Stimulated activated CD8-positive, alpha-beta memory T cell treated with anti-CD3 and anti-CD28 coated beads, Interleukin-7, amount 100 ng/mL, for 1 hour (primary cell): ENCODE data around the gene JHY.

Source experiments
- DNase-seq, 2 donors: peaks; one replicate each; pipeline ENCODE4 v3.0.0-alpha.2; 2020; ENCODE audit warnings: low read depth in 2 of 2

Gene JHY

DNA sequence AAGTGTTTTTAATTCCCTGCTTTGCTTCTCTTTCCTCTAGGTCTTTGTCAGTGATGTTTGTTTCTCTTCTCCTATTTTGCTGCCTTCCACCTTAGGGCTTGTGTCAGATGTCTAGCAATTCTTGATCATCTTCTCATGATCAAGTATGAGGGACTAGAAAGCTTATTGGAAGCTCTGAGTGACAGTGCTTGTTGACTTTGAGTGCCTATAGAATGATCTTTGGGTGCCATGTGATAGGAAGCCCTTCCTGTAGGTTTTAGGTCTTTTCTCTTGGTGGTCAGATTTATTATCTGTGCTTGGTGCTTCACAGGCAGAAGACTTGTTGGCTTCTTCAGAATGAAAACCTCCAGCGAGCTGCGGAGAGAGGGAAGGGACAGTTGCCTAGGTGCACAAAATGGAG is 56.0 kb downstream of the JHY start:
- DNase-seq = no peak

DNA sequence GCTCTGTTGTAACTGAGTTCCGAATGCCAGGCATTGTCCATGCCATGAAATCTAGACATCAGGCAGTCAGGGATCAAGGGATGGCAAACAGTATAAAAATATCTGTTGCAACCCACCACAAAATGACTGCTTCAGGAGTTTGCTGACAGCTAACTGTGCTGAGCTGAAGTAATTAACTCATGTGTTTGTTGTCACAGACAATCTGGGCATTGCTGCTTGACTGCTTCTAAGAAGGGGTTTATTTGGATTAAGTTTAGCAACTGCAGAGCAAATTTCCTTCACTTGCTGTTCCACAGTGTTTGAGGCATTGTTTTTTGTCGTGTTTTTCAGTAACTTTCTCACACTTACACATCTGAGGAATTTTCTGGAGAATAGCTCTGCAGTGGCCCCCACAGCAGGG is 68.7 kb downstream of the JHY start:
- no peak for DNase-seq

- DNase-seq = no peak
These were observed 71.9 kb downstream of the JHY start for GRCh38 chr11:122954455-122954854.

DNA sequence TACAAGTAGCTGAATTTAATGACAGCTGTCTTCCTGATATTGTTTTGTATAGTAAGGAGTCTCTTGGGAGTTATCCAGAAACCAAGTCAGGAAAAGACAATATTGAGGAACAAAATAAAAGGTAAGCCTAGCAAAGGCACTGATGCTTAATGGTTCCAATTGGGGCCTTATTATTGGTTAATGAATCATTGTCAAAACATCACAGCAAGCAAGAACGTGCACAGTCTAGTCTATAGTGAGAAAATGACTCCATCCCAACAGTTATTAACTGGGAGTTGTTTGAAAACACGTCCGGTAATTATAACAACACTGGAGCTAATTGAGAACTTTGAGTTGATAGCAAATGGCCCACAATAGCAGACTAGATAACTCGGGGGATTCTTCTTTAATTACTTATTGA is 81.4 kb downstream of the JHY start:
- DNase-seq = no peak

GRCh38 chr11:122976061-122976733 is 93.6 kb downstream of the JHY start:
- no peak for DNase-seq

GRCh38 chr11:122976734-122977469 is 94.3 kb downstream of the JHY start:
- no peak for DNase-seq

DNA sequence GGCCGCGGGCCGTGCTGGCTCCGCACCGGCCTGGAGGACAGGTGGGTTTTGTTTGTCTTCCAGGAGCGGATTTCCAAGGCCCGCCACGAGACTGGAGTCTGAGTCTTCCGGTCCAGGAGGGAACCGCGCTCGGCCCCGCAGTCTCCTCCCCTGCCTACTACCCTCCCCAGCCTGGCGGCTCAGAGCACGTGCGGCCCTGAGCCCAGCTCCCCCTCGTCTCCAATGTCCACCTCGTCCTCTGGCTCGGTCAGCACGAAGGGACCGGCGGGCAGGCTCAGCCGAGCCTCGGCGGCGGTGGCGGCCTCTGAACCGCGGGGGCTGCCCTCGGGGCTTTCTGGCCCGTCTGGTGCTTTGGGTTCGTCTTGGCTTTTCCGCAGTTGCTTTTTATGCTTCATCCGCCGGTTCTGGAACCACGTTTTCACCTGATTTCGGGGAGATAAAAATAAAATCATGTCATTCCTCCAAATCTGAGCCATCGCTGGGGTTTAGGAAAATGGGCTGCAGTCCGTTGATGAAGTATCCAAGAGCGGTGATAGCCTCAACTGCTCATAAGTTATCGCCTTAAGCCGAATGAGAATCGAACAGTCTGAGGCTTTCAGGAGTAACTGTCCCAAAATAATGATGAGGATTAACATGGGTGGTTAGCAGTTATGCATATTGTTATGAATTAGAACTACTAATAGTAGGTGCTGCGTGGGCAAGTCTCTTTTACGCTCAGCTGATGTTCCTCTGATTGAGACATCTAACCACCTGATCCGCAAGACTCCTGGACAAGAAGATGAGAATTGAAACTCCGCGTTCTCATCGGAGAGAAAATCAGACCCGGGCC is 95.1 kb downstream of the JHY start:
- no peak for DNase-seq

DNA sequence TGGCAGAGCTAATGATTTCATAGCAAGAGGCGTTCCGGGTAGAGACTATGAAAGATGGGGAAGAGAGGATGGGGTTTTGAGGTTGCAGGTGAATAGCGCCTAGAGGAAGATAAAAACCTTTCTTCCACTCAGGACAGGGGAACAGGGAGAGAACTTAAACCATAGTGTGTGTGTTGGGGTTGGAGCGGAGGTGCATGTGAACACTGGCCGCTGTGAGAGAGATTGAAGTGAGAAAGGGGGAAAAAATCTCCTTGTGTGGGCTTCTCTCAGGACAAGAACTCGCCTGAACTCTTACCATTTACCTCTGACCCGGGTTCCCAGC is 95.7 kb downstream of the JHY start:
- no peak for DNase-seq

- no peak for DNase-seq
These were observed 96.7 kb downstream of the JHY start for GRCh38 chr11:122979103-122979814.

DNA sequence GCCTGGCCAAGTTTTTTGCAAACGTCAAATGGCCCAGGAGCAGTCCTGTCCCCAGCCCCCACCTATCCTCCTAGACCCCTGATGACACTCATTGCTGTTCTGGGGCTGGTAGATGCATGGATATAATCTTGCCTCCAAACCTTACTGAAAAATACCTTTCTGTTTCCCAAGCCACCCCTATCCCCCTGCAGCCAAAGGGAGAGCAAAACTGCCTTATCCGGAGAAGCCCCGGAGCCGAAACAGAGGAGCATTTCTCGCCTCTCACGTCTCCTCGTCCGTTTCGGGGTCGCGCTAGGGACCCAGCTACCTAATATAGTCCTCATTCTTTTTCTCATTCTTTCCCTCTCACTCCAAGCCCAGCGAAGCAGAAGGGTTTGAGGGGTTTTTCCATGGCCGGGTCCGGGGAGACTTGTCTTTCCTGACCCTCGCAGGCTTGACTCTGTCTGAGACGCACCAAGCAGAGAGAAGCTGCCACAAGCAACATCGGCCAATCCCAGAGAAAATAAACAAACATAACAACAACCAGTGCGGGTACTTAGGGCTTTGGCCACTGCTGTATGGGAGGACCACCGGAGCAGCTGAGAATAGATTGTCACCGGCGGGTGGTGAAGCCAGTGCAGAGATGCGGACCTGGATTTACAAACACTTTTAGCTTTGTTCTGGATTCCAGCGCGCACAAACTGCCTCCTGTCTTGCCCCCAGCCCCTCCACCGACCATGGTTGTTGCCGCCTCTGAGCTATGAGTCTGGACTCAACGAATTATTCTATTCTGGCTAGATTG is 97.4 kb downstream of the JHY start:
- no peak for DNase-seq

DNA sequence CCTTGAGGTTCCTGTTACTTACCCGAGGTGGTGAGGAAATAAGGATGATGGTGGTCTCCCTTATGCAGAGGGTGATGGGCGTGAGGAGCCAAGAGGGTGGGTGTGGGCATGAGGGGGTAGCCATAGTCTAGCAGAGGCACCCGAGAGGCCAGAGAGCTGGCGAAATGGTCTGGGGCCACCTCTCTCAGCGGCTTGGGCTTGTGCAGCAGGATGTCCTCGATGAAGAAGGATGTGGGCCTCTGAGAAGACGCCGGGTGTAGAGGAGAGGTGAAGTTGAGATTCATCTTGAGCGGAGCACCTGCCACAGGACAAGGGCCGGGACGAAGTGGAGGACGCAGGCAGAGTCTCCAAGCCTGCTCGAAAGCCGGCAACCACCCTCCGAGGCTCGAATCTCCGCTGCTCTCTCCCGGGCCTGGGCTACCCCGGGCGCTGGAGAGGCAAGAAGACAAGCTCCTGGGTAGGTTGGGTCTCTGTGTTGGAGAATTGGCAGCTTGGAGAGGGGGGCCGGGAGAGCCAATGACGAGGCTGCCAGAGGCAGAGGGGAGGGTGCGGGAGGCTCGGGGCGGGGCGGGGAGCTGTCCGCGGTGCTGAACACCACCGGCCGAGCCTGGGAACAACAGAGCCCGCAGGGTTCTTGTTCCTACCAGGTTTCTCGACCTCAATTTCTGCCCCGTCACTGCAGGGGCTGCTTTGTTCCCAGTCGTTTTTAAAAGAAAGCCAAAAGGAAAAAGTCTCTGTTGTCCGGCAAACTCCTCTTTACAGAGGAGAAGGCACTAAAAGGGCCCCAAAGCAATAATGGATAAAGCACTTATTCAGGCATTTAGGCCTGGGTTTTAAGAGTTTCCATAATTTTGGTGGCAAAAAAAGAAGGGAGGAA is 99.1 kb downstream of the JHY start, which contains the start of gene BSX:
BSX (minus strand) TSS at position 447 of the 877 bp plus-strand sequence; CDS start at position 284, 163 bp downstream.
- DNase-seq = peak in 1 of 2 donors; percentile 5

GRCh38 chr11:122983438-122984185 is 101.1 kb downstream of the JHY start:
- DNase-seq = no peak

DNA sequence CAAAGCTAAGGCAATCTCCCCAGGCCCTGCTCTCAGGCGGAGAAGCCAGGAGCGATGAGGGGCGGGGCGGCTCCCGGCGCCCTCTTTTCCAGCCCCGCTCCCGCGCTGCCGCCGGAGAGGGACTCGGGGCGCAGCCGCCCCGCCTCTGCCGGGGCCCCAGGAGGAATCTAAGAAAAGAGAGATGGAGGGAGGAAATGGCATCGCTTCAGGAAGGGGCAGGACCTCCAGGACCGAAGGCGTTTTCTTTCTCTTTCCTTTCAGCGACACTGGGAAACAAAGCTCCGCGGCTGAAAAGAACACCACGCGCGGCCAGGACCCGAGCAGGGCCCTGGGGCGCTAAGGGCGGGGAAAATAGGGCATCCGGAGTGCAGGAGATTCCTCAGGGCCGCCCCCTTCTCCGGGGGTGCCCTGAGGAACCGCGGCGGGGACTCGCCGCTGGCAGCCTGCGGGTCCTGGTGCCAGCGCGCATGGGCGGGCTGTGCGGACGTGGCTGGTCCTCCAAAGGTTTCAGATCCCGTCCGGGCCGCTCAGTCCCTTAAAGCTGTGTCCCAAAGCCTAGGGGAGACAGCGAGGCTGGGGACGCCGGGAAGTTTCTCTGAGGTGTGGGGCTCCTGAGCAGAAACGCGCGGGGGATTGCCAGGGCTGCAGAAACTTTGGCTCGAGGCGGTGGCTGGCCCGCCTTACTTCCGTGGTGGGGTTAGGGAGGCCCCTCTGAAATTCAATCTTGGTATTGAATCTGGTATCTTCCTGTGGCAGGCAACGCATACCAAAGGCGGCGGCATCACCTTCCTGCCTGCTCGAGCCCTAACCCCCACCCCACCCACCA is 101.8 kb downstream of the JHY start:
- DNase-seq = no peak

DNA sequence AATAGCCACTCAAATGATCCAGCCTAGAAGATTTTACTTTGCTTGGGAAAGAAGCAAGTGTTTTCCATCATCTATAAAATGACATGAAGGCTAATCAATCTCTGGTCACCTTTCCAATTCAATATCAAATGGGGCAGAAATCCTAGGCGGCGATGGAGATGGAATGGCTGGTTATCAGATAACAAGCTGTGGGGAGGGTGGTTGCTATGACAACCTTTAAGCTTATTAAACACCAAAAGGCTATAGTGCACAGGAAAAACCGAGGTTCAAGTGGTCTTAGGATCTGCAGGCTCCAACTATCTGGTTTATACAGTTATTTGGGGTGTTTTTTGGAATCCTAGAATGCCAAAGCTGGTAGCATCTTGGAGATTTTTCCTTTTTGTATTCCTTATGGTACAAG is 113.0 kb downstream of the JHY start:
- no peak for DNase-seq

DNA sequence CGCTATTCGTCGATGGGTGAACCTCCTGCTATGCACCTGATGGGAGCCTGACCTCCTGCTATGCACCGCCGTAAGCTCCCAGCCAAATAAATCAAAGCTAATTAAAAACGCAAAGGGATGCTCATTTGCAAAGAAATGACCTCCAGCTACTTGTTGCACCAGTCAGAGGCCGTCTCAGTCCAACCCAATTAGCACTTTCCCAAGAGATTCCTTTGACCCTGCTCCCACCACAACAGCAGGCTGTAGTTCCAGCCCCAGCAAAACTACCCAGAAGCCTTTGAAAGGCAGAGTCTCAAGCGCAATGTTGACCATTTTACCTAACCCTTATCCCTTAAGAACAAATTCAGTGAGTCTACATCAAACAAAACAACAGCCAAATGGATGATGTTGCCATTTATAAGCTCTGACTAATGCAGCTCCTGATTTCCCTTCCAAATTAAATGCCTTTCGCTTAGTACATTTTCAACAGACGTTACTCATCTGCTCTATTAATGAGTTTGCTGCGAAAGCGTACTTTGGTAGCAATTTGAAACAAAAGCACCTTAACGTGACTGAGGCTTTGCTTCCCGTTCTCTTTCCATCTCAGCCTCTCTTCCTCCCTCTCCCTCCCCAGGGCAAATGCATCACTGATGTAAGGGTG is 116.3 kb downstream of the JHY start:
- no peak for DNase-seq

GRCh38 chr11:123000721-123001120 is 118.2 kb downstream of the JHY start:
- no peak for DNase-seq

DNA sequence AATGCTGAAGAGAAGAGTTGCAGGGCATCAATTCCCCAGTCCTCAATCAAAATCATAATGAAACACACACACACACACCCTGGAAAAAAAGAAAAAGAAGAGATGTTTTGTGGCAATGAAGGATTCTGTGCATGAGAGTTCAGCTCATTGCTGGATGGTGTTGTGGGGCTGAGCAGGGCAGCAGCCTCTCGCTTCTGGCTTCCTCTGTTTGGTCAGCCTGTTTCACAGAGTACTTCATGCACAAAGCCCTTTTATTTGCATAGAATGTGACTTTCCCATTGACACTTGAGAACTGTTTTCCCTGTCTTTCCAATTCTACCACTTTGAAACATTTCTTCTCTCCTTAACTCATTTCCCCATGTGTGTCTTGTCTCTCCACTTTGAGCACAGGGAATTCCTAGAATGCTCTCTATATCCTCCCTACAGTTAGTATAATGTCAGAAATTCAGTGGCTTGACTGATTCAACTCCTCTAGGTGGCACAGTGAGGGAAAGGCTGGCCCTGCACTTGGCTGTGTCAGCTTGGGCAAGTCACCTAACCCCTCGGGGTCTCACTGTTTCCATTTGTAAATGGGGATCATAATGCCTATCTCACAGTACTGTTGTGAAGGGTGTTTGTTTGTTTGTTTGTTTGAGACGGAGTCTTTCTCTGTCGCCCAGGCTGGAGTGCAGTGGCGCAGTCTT is 124.4 kb downstream of the JHY start:
- no peak for DNase-seq
